ENCODE measurements around the gene AMMECR1.

DNA sequence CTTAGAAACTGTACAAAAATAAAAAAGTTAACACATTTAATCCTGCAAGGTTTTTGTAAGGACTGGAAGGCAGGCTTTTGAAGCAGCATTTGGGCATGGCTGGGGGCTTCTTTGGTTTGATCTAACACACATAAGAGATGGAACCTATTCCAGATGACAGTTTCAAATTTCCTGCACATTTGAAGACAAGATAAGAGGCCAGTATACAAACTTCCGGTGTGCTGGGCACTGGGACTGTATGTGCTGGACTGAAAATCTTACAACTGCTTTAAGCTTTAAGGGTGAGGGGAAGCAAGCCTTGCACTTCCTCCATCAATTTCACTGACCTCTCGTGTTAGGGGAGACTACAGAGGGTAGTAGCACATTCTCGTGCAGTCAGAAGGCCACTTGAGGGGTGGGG is 122.9 kb downstream of the AMMECR1 start:
- TF ChIP-seq, protein P1, sequence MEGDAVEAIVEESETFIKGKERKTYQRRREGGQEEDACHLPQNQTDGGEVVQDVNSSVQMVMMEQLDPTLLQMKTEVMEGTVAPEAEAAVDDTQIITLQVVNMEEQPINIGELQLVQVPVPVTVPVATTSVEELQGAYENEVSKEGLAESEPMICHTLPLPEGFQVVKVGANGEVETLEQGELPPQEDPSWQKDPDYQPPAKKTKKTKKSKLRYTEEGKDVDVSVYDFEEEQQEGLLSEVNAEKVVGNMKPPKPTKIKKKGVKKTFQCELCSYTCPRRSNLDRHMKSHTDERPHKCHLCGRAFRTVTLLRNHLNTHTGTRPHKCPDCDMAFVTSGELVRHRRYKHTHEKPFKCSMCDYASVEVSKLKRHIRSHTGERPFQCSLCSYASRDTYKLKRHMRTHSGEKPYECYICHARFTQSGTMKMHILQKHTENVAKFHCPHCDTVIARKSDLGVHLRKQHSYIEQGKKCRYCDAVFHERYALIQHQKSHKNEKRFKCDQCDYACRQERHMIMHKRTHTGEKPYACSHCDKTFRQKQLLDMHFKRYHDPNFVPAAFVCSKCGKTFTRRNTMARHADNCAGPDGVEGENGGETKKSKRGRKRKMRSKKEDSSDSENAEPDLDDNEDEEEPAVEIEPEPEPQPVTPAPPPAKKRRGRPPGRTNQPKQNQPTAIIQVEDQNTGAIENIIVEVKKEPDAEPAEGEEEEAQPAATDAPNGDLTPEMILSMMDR (IDR thresholded peaks at IDR 0.05): no peak
- TF ChIP-seq POLR2A (IDR thresholded peaks at IDR 0.05; ENCODE audit: low read depth) (no peak), POLR2AphosphoS5 (IDR thresholded peaks at IDR 0.05) (no peak), EP300 (IDR thresholded peaks at IDR 0.05) (no peak)
